Stimulated activated effector memory CD8-positive, alpha-beta T cell treated with anti-CD3 and anti-CD28 coated beads, Interleukin-12 subunit alpha, Interleukin-12 subunit beta, amount 100 ng/mL, for 72 hours (primary cell): Measurements from ENCODE around the gene CNTNAP2.
"Not testable (repeated sequence)": the region's sequence is repeated elsewhere in the genome, so short reads cannot be mapped to it uniquely, and the experiment has no call there.

Source experiments
- ATAC-seq: fragments of 150-1000 bp; cut with Tn5 transposase; 2 replicates; pipeline ENCODE4 v1.10.0; 2021
- DNase-seq, 2 donors: peaks; one replicate each; pipeline ENCODE4 v3.0.0; 2021 to 2022; ENCODE audit warnings: low spot score in 2 of 2
- H3K27ac Mint-ChIP-seq: one replicate; pipeline ENCODE4 v1.8.0; 2022; ENCODE audit warnings: mild to moderate bottlenecking, mixed read lengths
- H3K36me3 Mint-ChIP-seq: one replicate; pipeline ENCODE4 v1.8.0; 2022; ENCODE audit warnings: mild to moderate bottlenecking, mixed read lengths
- H3K4me1 Mint-ChIP-seq: one replicate; pipeline ENCODE4 v1.8.0; 2022; ENCODE audit warnings: mixed read lengths
- H3K4me3 Mint-ChIP-seq: one replicate; pipeline ENCODE4 v1.8.0; 2022; ENCODE audit warnings: mild to moderate bottlenecking, mixed read lengths
- H3K9me3 Mint-ChIP-seq: one replicate; pipeline ENCODE4 v1.8.0; 2022; ENCODE audit warnings: mixed read lengths

CNTNAP2 gene

GRCh38 chr7:146208492-146208891 is 91.9 kb downstream of the CNTNAP2 start:
- no peak for ATAC-seq
- no peak overlapping the region for H3K4me3 Mint-ChIP-seq
- peaks cover 2% of the 10 kb centered on the region for H3K9me3 Mint-ChIP-seq
- no peak for DNase-seq
- no peaks in the 10 kb centered on the region for H3K36me3 Mint-ChIP-seq
- H3K4me1 Mint-ChIP-seq = no peaks in the 10 kb centered on the region
- no peak overlapping the region for H3K27ac Mint-ChIP-seq

DNA sequence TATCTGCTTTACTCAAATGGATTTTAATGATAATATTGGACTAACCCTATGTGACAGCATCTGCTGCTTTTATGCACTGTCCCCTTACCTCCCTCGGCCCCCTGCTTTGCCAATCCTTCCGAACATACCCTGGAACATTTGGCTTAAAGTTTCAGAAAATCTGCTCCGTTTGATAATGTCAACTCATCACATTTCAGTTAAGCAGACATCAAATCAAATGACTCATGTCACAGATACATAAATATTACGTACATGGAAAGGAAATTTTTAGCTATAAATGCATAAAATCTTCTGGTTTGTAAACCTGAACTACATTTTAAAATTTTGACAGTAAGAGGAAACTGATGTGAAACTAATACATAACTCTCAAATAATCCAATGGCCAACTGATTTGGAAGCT is 98.2 kb downstream of the CNTNAP2 start:
- Mint-ChIP-seq H3K9me3 (peaks cover 13% of the 10 kb centered on the region), H3K27ac (no peak overlapping the region), H3K36me3 (no peaks in the 10 kb centered on the region), H3K4me1 (no peaks in the 10 kb centered on the region), H3K4me3 (no peak overlapping the region)
- DNase-seq = no peak
- no peak for ATAC-seq

DNA sequence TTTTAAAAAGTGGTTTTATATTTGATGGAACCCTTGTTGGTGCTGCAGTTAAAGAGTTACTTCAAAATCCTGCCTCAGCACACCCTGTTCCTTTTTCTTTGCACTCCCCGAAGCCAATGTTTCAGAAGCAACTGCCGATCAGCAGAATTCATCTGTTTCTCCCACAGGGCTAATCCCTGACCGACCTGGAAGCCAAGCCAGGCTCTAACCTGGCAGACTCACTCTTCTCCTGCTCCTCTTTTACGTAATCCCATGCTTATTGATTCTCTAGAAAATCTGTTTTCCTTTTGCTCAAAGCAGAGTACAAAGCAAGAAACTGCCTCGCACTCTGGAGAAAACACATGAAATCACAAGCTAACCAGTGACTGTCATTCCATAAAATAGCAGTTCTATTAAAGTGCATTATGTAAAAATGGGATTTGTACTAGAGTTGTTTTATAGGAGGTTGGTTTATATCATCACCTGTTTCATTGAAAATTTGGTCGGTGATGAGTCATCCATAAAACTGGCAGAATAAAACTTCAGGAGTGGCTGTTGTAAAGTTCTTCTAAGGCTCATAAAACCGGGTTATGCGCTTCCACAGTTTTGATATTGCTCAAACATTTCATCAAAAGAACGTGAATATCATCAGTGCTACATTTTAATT is 99.9 kb downstream of the CNTNAP2 start:
- peaks cover 11% of the 10 kb centered on the region for H3K9me3 Mint-ChIP-seq
- ATAC-seq (no peak), DNase-seq (no peak)
- no peak overlapping the region for H3K27ac Mint-ChIP-seq
- H3K4me3 Mint-ChIP-seq = no peak overlapping the region
- H3K4me1 Mint-ChIP-seq = no peaks in the 10 kb centered on the region
- no peaks in the 10 kb centered on the region for H3K36me3 Mint-ChIP-seq

DNA sequence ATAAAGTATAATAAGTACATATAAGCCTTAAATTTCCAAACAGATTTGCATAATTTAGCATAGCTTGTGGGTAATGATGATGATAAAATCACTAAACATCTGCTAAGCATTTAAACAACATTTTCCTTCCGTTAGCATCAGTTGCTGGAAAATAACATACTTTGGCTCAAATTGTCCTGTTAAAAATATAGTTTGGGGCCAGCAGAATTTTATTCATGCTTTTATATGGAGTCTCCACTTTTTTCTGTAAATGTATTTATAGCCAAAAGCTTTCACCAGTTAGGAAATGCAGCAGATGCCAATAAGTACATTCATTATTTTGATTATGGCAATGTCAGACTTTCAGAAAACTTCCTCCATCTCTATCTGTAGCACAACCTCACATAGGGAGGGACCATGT is 107.2 kb downstream of the CNTNAP2 start:
- H3K27ac Mint-ChIP-seq = no peak overlapping the region
- H3K9me3 Mint-ChIP-seq = peaks cover 20% of the 10 kb centered on the region
- no peaks in the 10 kb centered on the region for H3K36me3 Mint-ChIP-seq
- no peaks in the 10 kb centered on the region for H3K4me1 Mint-ChIP-seq
- no peak overlapping the region for H3K4me3 Mint-ChIP-seq
- ATAC-seq (no peak), DNase-seq (no peak)

GRCh38 chr7:146232604-146233003 is 116.0 kb downstream of the CNTNAP2 start:
- DNase-seq (no peak), ATAC-seq (no peak)
- Mint-ChIP-seq H3K27ac (no peak overlapping the region), H3K4me3 (no peak overlapping the region), H3K9me3 (peaks cover 5% of the 10 kb centered on the region), H3K4me1 (no peaks in the 10 kb centered on the region), H3K36me3 (no peaks in the 10 kb centered on the region)

DNA sequence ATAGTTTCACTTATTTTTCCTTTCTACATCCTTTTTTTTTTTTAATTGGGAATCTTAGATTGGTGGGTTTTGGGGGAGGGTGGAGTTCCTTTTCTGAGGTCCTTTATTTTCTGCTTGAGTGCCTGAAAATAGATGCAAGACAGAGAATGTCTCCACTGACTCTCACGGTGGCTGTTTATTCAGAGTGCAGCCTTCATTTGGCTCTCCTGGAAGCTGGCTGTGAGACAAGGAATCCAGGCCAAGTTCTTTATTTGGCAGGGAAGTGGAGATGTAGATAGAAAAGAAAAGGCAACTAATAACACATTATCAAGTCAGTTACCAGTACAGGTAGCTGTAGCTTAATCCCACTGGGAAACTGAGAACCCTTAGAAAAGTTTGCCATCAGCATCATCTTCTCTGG is 118.6 kb downstream of the CNTNAP2 start:
- Mint-ChIP-seq H3K4me1 (no peaks in the 10 kb centered on the region), H3K36me3 (no peaks in the 10 kb centered on the region), H3K4me3 (no peak overlapping the region), H3K9me3 (peaks cover 6% of the 10 kb centered on the region), H3K27ac (no peak overlapping the region)
- DNase-seq = no peak
- no peak for ATAC-seq

DNA sequence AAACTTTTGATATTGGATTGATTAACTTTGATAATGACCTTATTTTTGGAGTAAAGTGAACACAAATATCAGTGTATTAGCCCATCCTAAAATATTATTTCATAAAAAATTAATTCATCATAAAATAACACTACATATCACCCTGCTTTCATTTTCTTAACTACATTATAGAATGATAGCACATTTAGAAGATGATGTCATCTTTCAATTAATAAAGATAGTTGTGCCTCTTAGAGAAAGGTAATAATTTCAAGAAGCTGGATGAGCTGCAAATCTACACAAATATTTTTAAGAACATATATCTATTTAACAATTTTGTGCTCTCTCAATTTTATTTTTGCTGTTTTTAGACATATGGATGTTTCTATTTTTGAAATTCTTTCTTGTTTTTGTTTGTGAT is 126.1 kb downstream of the CNTNAP2 start:
- ATAC-seq (no peak), DNase-seq (no peak)
- H3K4me1 Mint-ChIP-seq = no peaks in the 10 kb centered on the region
- H3K9me3 Mint-ChIP-seq = peaks cover 28% of the 10 kb centered on the region
- H3K4me3 Mint-ChIP-seq = no peak overlapping the region
- no peaks in the 10 kb centered on the region for H3K36me3 Mint-ChIP-seq
- H3K27ac Mint-ChIP-seq = no peak overlapping the region

DNA sequence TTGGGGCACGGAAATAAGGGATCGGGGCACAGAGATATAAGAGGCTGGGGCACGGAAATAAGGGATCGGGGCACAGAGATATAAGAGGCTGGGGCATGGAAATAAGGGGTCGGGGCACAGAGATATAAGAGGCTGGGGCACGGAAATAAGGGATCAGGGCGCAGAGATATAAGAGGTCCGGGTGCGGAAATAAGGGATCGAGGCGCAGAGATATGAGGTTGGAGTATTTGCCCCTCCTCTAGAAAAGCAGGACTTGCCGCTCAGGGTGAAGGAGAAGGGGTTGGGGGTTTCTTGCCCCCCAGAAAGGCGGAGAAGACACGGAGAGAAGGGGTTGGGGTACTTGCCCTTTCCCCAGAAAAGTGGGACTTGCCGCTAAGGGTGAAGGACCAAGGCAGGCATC is 131.4 kb downstream of the CNTNAP2 start:
- ATAC-seq, H3K36me3 Mint-ChIP-seq: not testable (repeated sequence)
- H3K9me3 Mint-ChIP-seq = peaks cover 38% of the 10 kb centered on the region

GRCh38 chr7:146248744-146249143 is 132.1 kb downstream of the CNTNAP2 start:
- H3K36me3 Mint-ChIP-seq, H3K27ac Mint-ChIP-seq, ATAC-seq, H3K4me3 Mint-ChIP-seq, H3K4me1 Mint-ChIP-seq, DNase-seq: not testable (repeated sequence)
- peaks cover 40% of the 10 kb centered on the region for H3K9me3 Mint-ChIP-seq

More for the DNA sequence above, 131.4 kb downstream of the CNTNAP2 start:
- H3K27ac Mint-ChIP-seq, DNase-seq, H3K4me1 Mint-ChIP-seq, H3K4me3 Mint-ChIP-seq: not testable (repeated sequence)

- Mint-ChIP-seq H3K4me3 (no peak overlapping the region), H3K4me1 (no peaks in the 10 kb centered on the region), H3K27ac (no peak overlapping the region), H3K9me3 (peaks cover 38% of the 10 kb centered on the region), H3K36me3 (no peaks in the 10 kb centered on the region)
- no peak for DNase-seq
- no peak for ATAC-seq
Measured at GRCh38 chr7:146249272-146249671, 132.7 kb downstream of the CNTNAP2 start.

DNA sequence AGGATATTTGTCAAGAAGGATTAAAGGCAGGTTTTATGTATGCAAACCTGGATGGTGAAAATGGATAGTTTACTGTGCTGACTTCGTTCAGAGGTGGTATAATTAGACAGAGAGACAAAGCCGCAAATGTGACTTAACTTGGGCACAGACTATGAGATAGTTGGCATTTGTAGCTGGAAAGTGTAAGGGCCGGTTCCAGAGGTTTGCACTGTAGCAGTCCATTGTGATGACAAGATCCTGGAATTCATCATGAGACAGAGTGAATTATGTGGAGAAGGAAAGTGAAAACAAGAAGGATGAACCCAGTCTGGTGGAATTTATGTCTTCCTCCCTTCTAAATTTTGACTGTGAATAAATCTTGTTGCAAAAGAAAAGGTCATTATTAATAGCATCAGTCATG is 139.0 kb downstream of the CNTNAP2 start:
- Mint-ChIP-seq H3K4me1 (no peaks in the 10 kb centered on the region), H3K36me3 (no peaks in the 10 kb centered on the region), H3K27ac (no peak overlapping the region), H3K4me3 (no peak overlapping the region), H3K9me3 (peaks cover 27% of the 10 kb centered on the region)
- DNase-seq (no peak), ATAC-seq (no peak)

DNA sequence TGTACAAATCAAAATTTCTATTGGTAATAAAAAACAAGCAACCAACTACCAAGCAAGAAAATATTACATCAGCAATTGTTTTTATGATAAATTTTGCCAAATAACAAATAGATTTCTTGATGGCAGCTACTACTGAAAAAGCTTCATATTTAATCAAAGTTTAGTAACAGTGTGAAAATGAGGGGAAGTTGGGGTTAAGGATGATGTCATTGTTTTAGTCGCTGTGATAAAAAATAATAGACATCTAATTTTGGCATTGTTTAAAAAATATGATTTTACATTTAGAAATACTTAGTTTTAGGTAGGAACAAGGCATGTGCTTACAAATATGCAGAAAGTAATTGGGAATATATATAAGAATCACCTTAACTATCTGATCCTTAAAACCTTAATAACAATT is 145.9 kb downstream of the CNTNAP2 start:
- H3K36me3 Mint-ChIP-seq = no peaks in the 10 kb centered on the region
- H3K9me3 Mint-ChIP-seq = peaks cover 11% of the 10 kb centered on the region
- H3K27ac Mint-ChIP-seq = no peak overlapping the region
- no peak overlapping the region for H3K4me3 Mint-ChIP-seq
- DNase-seq (no peak), ATAC-seq (no peak)
- H3K4me1 Mint-ChIP-seq = no peaks in the 10 kb centered on the region

DNA sequence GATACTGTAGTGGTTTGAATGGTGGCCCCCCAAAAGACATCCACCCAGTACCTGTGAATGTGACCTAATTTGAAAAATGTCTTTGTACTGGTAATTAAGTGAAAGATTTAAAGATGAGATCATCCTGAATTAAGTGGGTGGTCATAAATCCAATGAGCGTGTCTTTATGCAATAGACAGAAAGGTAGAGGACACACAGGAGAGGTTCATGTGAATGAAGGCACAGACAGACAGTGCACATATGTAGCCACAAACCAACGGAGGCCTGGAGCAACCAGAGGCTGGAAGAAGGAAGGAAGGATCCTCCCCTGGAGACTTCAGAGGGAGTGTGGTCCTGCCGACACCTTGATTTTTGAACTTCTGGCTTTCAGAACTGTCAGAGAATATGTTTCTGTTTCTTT is 160.3 kb downstream of the CNTNAP2 start:
- DNase-seq (no peak), ATAC-seq (no peak)
- no peak overlapping the region for H3K27ac Mint-ChIP-seq
- H3K9me3 Mint-ChIP-seq = peaks cover 8% of the 10 kb centered on the region
- H3K4me1 Mint-ChIP-seq = no peaks in the 10 kb centered on the region
- H3K36me3 Mint-ChIP-seq = no peaks in the 10 kb centered on the region
- H3K4me3 Mint-ChIP-seq = no peak overlapping the region

- Mint-ChIP-seq H3K27ac (no peak overlapping the region), H3K36me3 (no peaks in the 10 kb centered on the region), H3K9me3 (peaks cover 5% of the 10 kb centered on the region), H3K4me3 (no peak overlapping the region), H3K4me1 (no peaks in the 10 kb centered on the region)
- no peak for ATAC-seq
- no peak for DNase-seq
Measured at GRCh38 chr7:146285418-146285817, 168.8 kb downstream of the CNTNAP2 start.

DNA sequence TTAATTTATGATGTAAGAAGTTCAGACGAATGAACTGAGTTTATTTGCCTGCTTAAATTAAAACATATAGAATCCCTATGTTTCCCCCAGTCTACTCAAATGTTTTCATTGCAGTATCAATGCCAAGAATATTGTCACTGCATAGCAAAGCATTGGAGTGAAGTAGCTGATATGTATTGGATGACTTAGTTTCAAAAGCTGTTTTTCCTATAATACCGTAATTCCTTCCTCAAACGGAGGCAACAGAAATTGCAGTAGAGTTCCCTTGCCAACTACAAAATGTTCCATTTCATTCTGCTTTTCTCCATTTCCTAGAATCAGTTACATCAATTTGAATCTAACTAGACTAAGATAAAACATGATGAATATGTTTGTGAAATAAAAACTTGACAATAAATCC is 174.1 kb downstream of the CNTNAP2 start:
- no peaks in the 10 kb centered on the region for H3K36me3 Mint-ChIP-seq
- no peak overlapping the region for H3K27ac Mint-ChIP-seq
- H3K9me3 Mint-ChIP-seq = peaks cover 18% of the 10 kb centered on the region
- H3K4me1 Mint-ChIP-seq = no peaks in the 10 kb centered on the region
- ATAC-seq (no peak), DNase-seq (no peak)
- H3K4me3 Mint-ChIP-seq = no peak overlapping the region

- H3K4me3 Mint-ChIP-seq = no peak overlapping the region
- peaks cover 13% of the 10 kb centered on the region for H3K9me3 Mint-ChIP-seq
- H3K27ac Mint-ChIP-seq = no peak overlapping the region
- no peak for DNase-seq
- H3K36me3 Mint-ChIP-seq = no peaks in the 10 kb centered on the region
- no peak for ATAC-seq
- no peaks in the 10 kb centered on the region for H3K4me1 Mint-ChIP-seq
Measured at GRCh38 chr7:146291900-146292299, 175.3 kb downstream of the CNTNAP2 start.

DNA sequence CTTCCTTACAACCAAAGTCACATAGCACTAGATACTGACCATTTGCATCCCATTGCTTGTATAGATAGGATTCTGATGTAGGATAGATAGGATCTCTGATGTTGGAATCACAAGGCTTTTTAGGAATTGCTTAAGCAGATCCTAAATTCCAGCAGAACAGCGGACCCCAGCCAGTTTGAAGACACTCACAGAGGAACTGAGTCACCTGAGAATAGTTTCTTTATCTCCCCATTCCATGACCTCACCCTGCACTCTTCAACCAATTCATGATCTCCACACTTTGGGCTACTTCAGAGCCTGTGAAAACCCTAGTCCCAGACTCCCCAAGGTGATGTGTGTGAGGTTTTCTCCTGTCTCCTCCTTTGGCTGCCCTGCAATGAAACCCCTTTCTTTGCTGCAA is 179.4 kb downstream of the CNTNAP2 start:
- no peak for ATAC-seq

More for the DNA sequence above, 179.4 kb downstream of the CNTNAP2 start:
- no peak for DNase-seq
- Mint-ChIP-seq H3K4me1 (no peaks in the 10 kb centered on the region), H3K4me3 (no peak overlapping the region), H3K27ac (no peak overlapping the region), H3K9me3 (peaks cover 17% of the 10 kb centered on the region), H3K36me3 (no peaks in the 10 kb centered on the region)
